Measurements from ENCODE around the gene BCAR3.

The BCAR3 gene

GRCh38 chr1:93617670-93618499 is 63.8 kb downstream of the BCAR3 start:
- no peak for TF ChIP-seq CTCF (IDR thresholded peaks at IDR 0.05; ENCODE audit: low read depth, low read length)
- DNase-seq (ENCODE audit: extremely low read depth, low read depth) = no peak

GRCh38 chr1:93616996-93617669 is 64.5 kb downstream of the BCAR3 start:
- DNase-seq (ENCODE audit: extremely low read depth, low read depth) = no peak
- TF ChIP-seq CTCF (IDR thresholded peaks at IDR 0.05; ENCODE audit: low read depth, low read length) = no peak

- TF ChIP-seq CTCF (IDR thresholded peaks at IDR 0.05; ENCODE audit: low read depth, low read length) = no peak
- no peak for DNase-seq (ENCODE audit: extremely low read depth, low read depth)
These were observed 65.2 kb downstream of the BCAR3 start for GRCh38 chr1:93616221-93616995.

GRCh38 chr1:93615582-93616150 is 66.0 kb downstream of the BCAR3 start:
- no peak for DNase-seq (ENCODE audit: extremely low read depth, low read depth)
- no peak for TF ChIP-seq CTCF (IDR thresholded peaks at IDR 0.05; ENCODE audit: low read depth, low read length)

- DNase-seq (ENCODE audit: extremely low read depth, low read depth) = peak; percentile 75
These were observed 66.6 kb downstream of the BCAR3 start for GRCh38 chr1:93614986-93615581.

GRCh38 chr1:93614541-93614940 is 67.1 kb downstream of the BCAR3 start:
- no peak for DNase-seq (ENCODE audit: extremely low read depth, low read depth)
- TF ChIP-seq CTCF (IDR thresholded peaks at IDR 0.05; ENCODE audit: low read depth, low read length) = no peak

More at GRCh38 chr1:93614986-93615581, 66.6 kb downstream of the BCAR3 start:
- TF ChIP-seq CTCF (IDR thresholded peaks at IDR 0.05; ENCODE audit: low read depth, low read length) = no peak

All from AG09319 (cell line).